Embryonic facial prominence (tissue), 1 donor: Measurements from ENCODE around the gene ZNF680.
"Not testable (repeated sequence)": the region's sequence is repeated elsewhere in the genome, so short reads cannot be mapped to it uniquely, and the experiment has no call there.

Experiments used
- DNase-seq: peaks from one replicate; pipeline ENCODE4 v3.0.0-alpha.2; 2016; ENCODE audit errors: extremely low spot score

ZNF680 gene

GRCh38 chr7:64562626-64563278 is at the start of gene ZNF680:
TSS of gene ZNF680 (minus strand) at chr7:64563071. CDS start at chr7:64562954, 117 bp downstream.
- DNase-seq = peak; percentile 84

- DNase-seq = no peak
Observed at GRCh38 chr7:64612452-64612851, 49.6 kb upstream of the ZNF680 start.

- DNase-seq = no peak
Observed at GRCh38 chr7:64611717-64612116, 48.8 kb upstream of the ZNF680 start.

- no peak for DNase-seq
Observed at GRCh38 chr7:64610997-64611396, 48.1 kb upstream of the ZNF680 start.

GRCh38 chr7:64608116-64608910 is 45.4 kb upstream of the ZNF680 start:
- no peak for DNase-seq

- no peak for DNase-seq
Observed at GRCh38 chr7:64606385-64606784, 43.5 kb upstream of the ZNF680 start.

GRCh38 chr7:64603271-64603670 is 40.4 kb upstream of the ZNF680 start:
- DNase-seq = no peak

GRCh38 chr7:64602518-64602917 is 39.6 kb upstream of the ZNF680 start:
- DNase-seq = no peak

GRCh38 chr7:64602086-64602485 is 39.2 kb upstream of the ZNF680 start:
- DNase-seq = no peak

DNA sequence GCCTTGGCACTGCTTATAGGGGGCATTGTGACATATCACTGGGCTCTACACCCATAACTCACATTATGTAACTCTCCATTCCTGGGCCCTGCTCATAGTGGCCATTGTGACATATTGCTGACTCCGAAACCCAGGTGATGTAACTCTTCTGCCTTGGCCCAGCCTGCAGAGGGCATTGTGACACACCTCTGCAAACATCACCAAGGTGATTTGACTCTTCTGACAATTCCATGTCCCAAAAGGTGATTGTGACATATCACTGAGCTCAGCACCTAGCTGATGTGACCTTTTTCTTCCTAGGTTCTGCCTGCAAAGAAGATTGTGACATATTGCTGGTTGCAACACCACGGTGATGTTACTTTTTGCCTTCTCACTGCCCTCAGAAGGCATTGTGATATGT is 36.5 kb upstream of the ZNF680 start:
- DNase-seq = no peak

DNA sequence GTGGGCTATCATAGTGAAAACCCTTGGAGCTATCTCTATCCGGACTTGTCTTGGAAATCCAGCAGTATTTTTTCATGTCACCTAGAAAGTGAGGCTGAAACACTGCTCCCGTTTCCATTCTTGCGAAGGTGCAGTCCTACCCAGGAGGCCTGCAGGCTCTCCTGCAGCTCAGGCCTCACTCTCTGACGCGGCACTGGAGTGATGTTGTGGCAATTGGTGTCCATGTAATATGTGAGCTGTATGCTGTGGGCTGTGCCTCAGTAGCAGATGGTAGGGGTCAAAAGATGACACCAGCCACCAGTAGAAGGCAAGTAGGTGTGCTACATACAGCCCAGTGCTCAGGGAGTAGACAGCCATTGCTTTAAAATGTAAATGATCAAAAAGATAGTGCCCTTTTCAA is 28.1 kb upstream of the ZNF680 start:
- no peak for DNase-seq

DNA sequence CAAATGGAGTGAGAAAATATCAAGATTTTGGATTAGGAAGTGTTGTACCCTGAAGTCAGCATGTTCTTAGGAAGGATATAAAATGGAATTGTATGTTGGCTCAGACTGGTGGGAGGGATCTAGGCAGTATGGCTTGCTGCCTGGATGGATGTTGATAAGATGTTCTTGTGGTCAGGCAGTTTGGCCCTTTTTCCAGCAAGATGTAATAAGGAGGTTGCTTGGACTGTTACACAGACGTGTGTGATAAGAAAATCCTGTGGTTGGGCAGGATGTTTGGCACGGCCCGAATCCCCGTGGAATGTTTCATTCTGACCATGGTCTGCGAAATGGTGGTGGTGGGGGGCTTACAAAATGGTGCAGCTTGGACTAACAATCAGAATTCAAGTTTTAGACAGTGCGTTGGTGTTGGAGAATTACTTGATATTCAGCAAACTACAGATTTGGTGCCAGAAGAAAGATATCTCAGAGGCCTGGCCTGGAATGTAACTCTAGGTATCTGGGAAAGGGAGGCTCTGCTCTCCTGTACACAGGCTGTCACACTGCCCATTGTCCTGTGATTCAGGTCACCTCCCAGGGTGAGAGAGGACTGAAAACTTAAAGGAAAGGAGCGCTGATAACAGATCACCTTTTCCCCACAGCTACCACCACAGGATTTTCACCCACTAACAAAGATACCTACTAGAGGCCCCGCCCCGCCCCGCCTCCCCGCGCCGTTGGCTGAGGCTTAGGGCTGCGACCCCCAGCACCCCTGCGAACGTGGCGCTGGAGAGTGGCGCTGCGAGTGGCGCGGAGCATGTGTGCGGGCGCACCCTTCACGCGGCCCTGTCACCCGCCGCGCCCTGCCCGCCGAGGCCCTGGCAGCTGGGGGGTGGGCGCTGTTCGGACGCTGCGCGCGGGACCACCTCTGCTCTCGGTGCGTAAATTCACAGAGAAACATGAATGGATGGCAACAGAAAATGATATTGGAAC is 19.3 kb upstream of the ZNF680 start:
- no peak for DNase-seq

- DNase-seq = no peak
Observed at GRCh38 chr7:64581391-64581790, 18.5 kb upstream of the ZNF680 start.

DNA sequence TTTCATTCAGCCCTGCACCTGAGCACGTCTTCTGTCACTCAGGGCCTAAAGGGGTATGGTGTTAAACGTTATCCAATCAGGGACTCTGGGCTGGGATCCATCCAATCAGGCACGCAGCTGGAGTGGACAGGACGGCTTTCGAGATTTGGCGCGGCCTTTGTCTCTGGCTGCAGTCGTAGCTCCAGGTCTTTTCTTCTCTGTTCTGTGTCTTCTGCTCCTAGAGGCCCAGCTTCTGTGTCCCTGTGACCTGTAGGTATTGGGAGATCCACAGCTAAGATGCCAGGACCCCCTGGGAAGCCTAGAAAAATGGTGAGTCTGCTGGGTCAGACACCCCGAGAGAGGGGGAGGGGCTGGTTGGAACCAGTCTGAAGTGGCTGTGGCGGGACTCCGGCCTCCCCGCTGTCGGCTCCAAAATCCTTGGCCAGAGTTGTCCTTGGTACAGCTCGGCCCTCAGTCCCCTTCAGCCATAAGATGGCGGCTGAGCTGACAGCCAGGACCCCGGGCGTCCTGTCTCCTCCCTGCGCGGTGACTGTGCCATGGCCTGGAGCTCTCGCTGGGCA is 11.7 kb upstream of the ZNF680 start:
- DNase-seq = no peak

DNA sequence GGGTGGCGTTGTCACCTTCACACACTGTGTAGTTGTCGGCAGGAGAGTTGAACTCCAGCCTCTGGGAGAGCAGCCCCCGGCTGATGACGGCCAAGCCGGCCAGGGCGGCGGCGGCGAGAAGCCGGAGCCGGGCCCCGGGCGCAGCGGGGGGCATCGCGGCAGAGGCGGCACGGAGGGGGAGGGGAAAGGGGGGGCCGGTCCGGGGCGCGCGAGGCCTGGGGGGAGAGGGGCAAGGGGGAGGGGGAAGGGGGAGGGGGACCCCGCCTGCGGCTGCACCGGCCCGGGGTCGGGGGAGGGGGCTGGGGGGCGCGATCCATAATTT is 7.4 kb upstream of the ZNF680 start:
- DNase-seq = not testable (repeated sequence)

GRCh38 chr7:64569372-64570283 is 6.8 kb upstream of the ZNF680 start:
- not testable (repeated sequence) for DNase-seq

- DNase-seq = no peak
Observed at GRCh38 chr7:64562256-64562625, 630 bp downstream of the ZNF680 start.

DNA sequence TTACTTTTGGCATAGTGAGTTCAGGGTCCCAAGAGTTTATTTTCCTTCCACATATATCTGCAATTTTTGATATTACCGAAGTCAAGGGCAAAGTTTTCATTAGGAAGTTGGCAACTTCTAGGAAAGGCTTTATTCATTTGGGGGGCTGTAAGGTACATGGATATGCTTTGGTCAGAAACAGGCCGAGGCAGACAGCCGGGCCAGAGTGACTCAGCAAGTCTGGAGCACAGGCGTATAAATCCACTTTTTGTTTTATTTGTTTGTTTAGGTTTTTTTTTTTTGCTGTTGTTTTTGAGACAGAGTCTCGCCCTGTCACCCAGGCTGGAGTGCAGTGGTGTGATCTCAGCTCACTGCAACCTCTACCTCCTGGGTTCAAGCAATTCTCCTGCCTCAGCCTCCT is 3.7 kb downstream of the ZNF680 start:
- no peak for DNase-seq

DNA sequence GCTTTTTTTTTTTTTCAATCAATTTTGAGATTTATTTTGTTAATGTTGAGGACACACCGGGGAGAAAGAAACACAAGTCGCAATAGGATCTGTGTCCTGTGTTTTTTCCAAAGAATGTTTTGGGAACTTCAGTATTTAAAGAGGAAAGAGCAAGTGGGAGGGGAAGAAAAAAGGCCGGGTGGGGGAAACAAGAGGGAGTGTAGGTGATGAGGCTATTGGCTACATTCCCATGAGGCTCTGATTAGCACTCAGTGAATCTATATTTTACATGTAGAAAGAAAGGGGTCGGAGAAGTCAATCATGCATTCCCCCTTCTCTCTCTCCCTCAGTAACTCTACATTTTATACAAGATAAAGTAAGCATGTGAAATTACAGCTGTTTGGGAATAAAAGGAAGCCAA is 4.1 kb downstream of the ZNF680 start:
- DNase-seq = no peak

GRCh38 chr7:64558323-64558705 is 4.6 kb downstream of the ZNF680 start:
- no peak for DNase-seq
